Measurements from ENCODE around the gene TSPAN14. TPM values are rescaled to one million over a fixed set of nuclear protein-coding genes. Genes with fewer than 3 reads are reported as not detected.
A peak's percentile ranks its signal among the peaks of the same experiment; 100 is the strongest.

TSPAN14 gene
- total and polyA plus RNA-seq, 2 of the 13 experiments (the other 11 are each of a cell fraction or from before 2014, with no cell fraction given) = 24.1 to 80.6 TPM

- TF ChIP-seq ZNF253 (CRISPR knock-in tag; IDR thresholded peaks at IDR 0.05; ENCODE audit: borderline replicate concordance) (no peak), MTERF4 (CRISPR knock-in tag; IDR thresholded peaks at IDR 0.05) (0 out of 2 replicates have a peak, but pooled peaks have one; percentile 50), TARDBP (CRISPR knock-in tag; IDR thresholded peaks at IDR 0.05) (peak; percentile 9; the same call in 1 of the 2 replicates), ZNF687 (CRISPR knock-in tag; IDR thresholded peaks at IDR 0.05) (no peak), U2AF1 (optimal IDR thresholded peaks at IDR 0.05; ENCODE audit: low read depth, low read length) (no peak), ZMYM3 (CRISPR knock-in tag; IDR thresholded peaks at IDR 0.05) (peak; percentile 6; the same call in 1 of the 2 replicates), RERE (CRISPR knock-in tag; IDR thresholded peaks at IDR 0.05; ENCODE audit: low read depth) (no peak)
Measured at GRCh38 chr10:80411681-80412220, 42.4 kb upstream of the TSPAN14 start (continued).
